K562 (cell line): ENCODE results near the gene BARX2. TPM values are rescaled to one million over a fixed set of nuclear protein-coding genes. Genes with fewer than 3 reads are reported as not detected.

ENCODE experiments used
- ATAC-seq: fragments of 200-7000 bp; cut with Tn5 transposase; 3 replicates; pipeline ENCODE4 v1.9.1; 2020; ENCODE audit warnings: moderate library complexity
- BruUV-seq: library from RNA; stranded (reverse); fragments of 400-500 nt; replicated peaks from 2 replicates; lab custom pipeline; 2021; lab: Mats Ljungman, UMichigan
- CTCF ChIA-PET: fragments of 300-600 bp; formaldehyde crosslinking; extraction: SDS; loops from one replicate; lab custom pipeline; 2021; ENCODE audit warnings: low intra/inter-chr PET ratio; lab: Yijun Ruan, JAX
- POLR2A ChIA-PET: fragments of 300-600, 350-650 bp; sonication (Branson Sonifier 250); formaldehyde crosslinking; extraction: SDS; loops from one replicate; lab custom pipeline; 2021; ENCODE audit warnings: antibody characterized with exemption, inconsistent platforms; lab: Yijun Ruan, JAX
- DNase-seq, 4 experiments: peaks; one replicate each; pipeline versions ENCODE4 v3.0.0 to v3.0.0-alpha.2; 2011 to 2018; ENCODE audit warnings: low spot score in 3 of 4, mixed read lengths in 3 of 4; ENCODE audit errors: extremely low read depth in 1 of 4
- FAIRE-seq: peaks from 2 replicates; lab custom pipeline; 2011; peaks lifted over from hg19 to GRCh38; lab: Jason Lieb, UNC
- H2AFZ ChIP-seq: 2 replicates; pipeline ENCODE4 v1.6.0; 2011; ENCODE audit warnings: low read depth, low read length, control low read depth, inconsistent platforms
- H3K27ac ChIP-seq: fragments of 200-600 bp; 3 replicates; pipeline ENCODE4 v1.8.0; 2011; ENCODE audit warnings: low read depth, mild to moderate bottlenecking, control low read depth, inconsistent platforms, low read length, moderate library complexity, mixed read lengths; ENCODE audit errors: extremely low read depth
- H3K27me3 ChIP-seq, 2 experiments: fragments of 300-600 bp in 1 of 2; 2 replicates in 1 of 2; 3 replicates in 1 of 2; pipeline versions ENCODE4 v1.6.0 to v1.8.0; 2011; ENCODE audit warnings: inconsistent platforms in 2 of 2, low read length in 2 of 2, mild to moderate bottlenecking in 1 of 2, mixed read lengths in 1 of 2, moderate library complexity in 1 of 2; ENCODE audit not compliant: control insufficient read depth in 2 of 2, insufficient read depth in 2 of 2
- H3K36me3 ChIP-seq: fragments of 300-600 bp; 3 replicates; pipeline ENCODE4 v1.8.0; 2011; ENCODE audit warnings: mild to moderate bottlenecking, low read length, inconsistent platforms; ENCODE audit not compliant: control insufficient read depth, insufficient read depth
- H3K4me1 ChIP-seq, 2 experiments: fragments of 200-600 bp in 1 of 2; replicated peaks in 1 of 2; 2 replicates in 1 of 2; 3 replicates in 1 of 2; pipeline versions ENCODE4 v1.5.1 to v1.8.0; 2011; ENCODE audit warnings: inconsistent platforms in 2 of 2, low read length in 2 of 2, mild to moderate bottlenecking in 1 of 2, mixed read lengths in 1 of 2, moderate library complexity in 1 of 2; ENCODE audit not compliant: control insufficient read depth in 2 of 2, insufficient read depth in 2 of 2
- H3K4me2 ChIP-seq: 2 replicates; pipeline ENCODE4 v1.6.1; 2011; ENCODE audit warnings: low read length, control low read depth, inconsistent platforms, mixed read lengths; ENCODE audit not compliant: insufficient read depth
- H3K4me3 ChIP-seq: fragments of 200-600 bp; sonication (generic), shearing (Covaris generic); 2 replicates; pipeline ENCODE4 v1.5.1; 2016; ENCODE audit warnings: control low read depth, inconsistent platforms
- H3K79me2 ChIP-seq: fragments of 200-600 bp; 3 replicates; pipeline ENCODE4 v1.8.0; 2011; ENCODE audit warnings: low read length, inconsistent platforms; ENCODE audit not compliant: control insufficient read depth, insufficient read depth
- H3K9ac ChIP-seq, 2 experiments: 2 replicates each; pipeline versions ENCODE4 v1.6.0 to v1.6.1; 2011; ENCODE audit warnings: low read depth in 2 of 2, low read length in 2 of 2, control low read depth in 1 of 2, inconsistent platforms in 1 of 2, mild to moderate bottlenecking in 1 of 2, mixed read lengths in 1 of 2; ENCODE audit not compliant: insufficient read depth in 1 of 2
- H3K9me1 ChIP-seq: one replicate; pipeline ENCODE4 v1.6.0; 2011; ENCODE audit warnings: inconsistent platforms, mild to moderate bottlenecking, low read length, moderate library complexity; ENCODE audit not compliant: control insufficient read depth, insufficient read depth
- H3K9me3 ChIP-seq: replicated peaks from 2 replicates; pipeline ENCODE4 v1.5.1; 2011; ENCODE audit warnings: low read depth, low read length, inconsistent platforms; ENCODE audit not compliant: control insufficient read depth, insufficient read depth
- H4K20me1 ChIP-seq: replicated peaks from 2 replicates; pipeline ENCODE4 v1.6.1; 2011; ENCODE audit warnings: low read length, inconsistent platforms, mixed read lengths; ENCODE audit not compliant: control insufficient read depth, insufficient read depth
- EHMT2 ChIP-seq: fragments of 450-650 bp; IDR thresholded peaks from 2 replicates; pipeline ENCODE4 v1.6.1; 2018; ENCODE audit warnings: antibody characterized with exemption
- HBP1 ChIP-seq: fragments of 450-650 bp; formaldehyde crosslinking; IDR thresholded peaks from 2 replicates; pipeline ENCODE4 v1.4.0; 2022; ENCODE audit warnings: missing genetic modification characterization
- HDAC6 ChIP-seq: IDR thresholded peaks from 2 replicates; pipeline ENCODE4 v1.6.1; 2012; ENCODE audit warnings: low read depth, mild to moderate bottlenecking, control low read depth, inconsistent platforms, low read length, moderate library complexity
- HNRNPLL ChIP-seq: fragments of 200-400 bp; formaldehyde crosslinking; IDR thresholded peaks from 2 replicates; pipeline ENCODE4 v1.6.1; 2017; ENCODE audit warnings: low read length, low read depth, mild to moderate bottlenecking; ENCODE audit not compliant: poor library complexity, severe bottlenecking
- MBD1 ChIP-seq: fragments of 250-450 bp; sonication (Bioruptor Pico); IDR thresholded peaks from 2 replicates; pipeline ENCODE4 v1.8.0; 2022; ENCODE audit warnings: inconsistent platforms
- MITF ChIP-seq: IDR thresholded peaks from 2 replicates; pipeline ENCODE4 v1.6.1; 2014; ENCODE audit warnings: antibody characterized with exemption
- POLR2AphosphoS2 ChIP-seq: IDR thresholded peaks from 2 replicates; pipeline ENCODE4 v1.6.1; 2012; ENCODE audit warnings: low read length, improper control_type of control experiment
- TAF1 ChIP-seq: IDR thresholded peaks from 2 replicates; pipeline ENCODE4 v1.6.1; 2011; ENCODE audit warnings: mild to moderate bottlenecking, low read length, moderate library complexity; ENCODE audit not compliant: insufficient read depth, control insufficient read depth, severe bottlenecking; ENCODE audit errors: extremely low read depth
- TEAD1 ChIP-seq, 2 experiments: fragments of 450-650 bp in 1 of 2; sonication (generic) in 1 of 2; formaldehyde crosslinking; IDR thresholded peaks; 2 replicates each; pipeline versions ENCODE4 v1.4.0 to v1.8.0; 2020 to 2022; ENCODE audit warnings: mild to moderate bottlenecking in 2 of 2, missing genetic modification reagents in 1 of 2
- ZBTB11 ChIP-seq, 3 experiments: fragments of 200-800 bp in 1 of 3; fragments of 250-450 bp in 1 of 3; fragments of 450-650 bp in 1 of 3; sonication (Bioruptor Pico) in 1 of 3; sonication (Bioruptor generic) in 1 of 3; formaldehyde crosslinking in 1 of 3; IDR thresholded peaks; 2 replicates each; pipeline versions ENCODE4 v1.6.1 to v1.8.0; 2016 to 2022; ENCODE audit warnings: mild to moderate bottlenecking in 2 of 3, missing genetic modification characterization in 2 of 3, missing compliant biosample characterization in 1 of 3, moderate library complexity in 1 of 3
- ZKSCAN3 ChIP-seq: fragments of 250-450 bp; sonication (Bioruptor Pico); IDR thresholded peaks from 2 replicates; pipeline ENCODE4 v1.4.0; 2020
- ZNF232 ChIP-seq: sonication (generic); formaldehyde crosslinking; IDR thresholded peaks from 2 replicates; pipeline ENCODE4 v1.8.0; 2022; ENCODE audit warnings: mild to moderate bottlenecking, missing genetic modification reagents
- ZNF696 ChIP-seq: fragments of 250-450 bp; sonication (Bioruptor Pico); conservative IDR thresholded peaks from 2 replicates; pipeline ENCODE4 v1.4.0; 2020; ENCODE audit warnings: mild to moderate bottlenecking, moderate library complexity
- ZNF699 ChIP-seq: fragments of 250-450 bp; sonication (Bioruptor Pico); IDR thresholded peaks from 2 replicates; pipeline ENCODE4 v1.8.0; 2021; ENCODE audit warnings: mild to moderate bottlenecking, moderate library complexity; ENCODE audit not compliant: insufficient replicate concordance
- ZNF830 ChIP-seq: fragments of 250-450 bp; sonication (Bioruptor Pico); IDR thresholded peaks from 2 replicates; pipeline ENCODE4 v1.5.0; 2021; ENCODE audit warnings: mild to moderate bottlenecking
- whole genome bisulfite sequencing: fragments of 100-300 bp; shearing (Covaris generic); methylation state at CpG from one replicate; pipeline ENCODE4 v1.1.6; 2016; ENCODE audit warnings: low coverage, mixed read lengths; ENCODE audit not compliant: insufficient coverage; ENCODE audit errors: missing lambda C conversion rate; 5-methylcytosine and 5-hydroxymethylcytosine counted together
- in situ Hi-C: fragments of 300-500 bp; cut with MboI; formaldehyde crosslinking; loops from 4 replicates; pipeline ENCODE4 v1.15.0; 2018; ENCODE audit warnings: inconsistent platforms, mixed read lengths
- intact Hi-C: fragments of 100-400 bp; cut with micrococcal nuclease; formaldehyde crosslinking; loops from 2 replicates; pipeline ENCODE4 v1.14.2; 2022
- polyA plus RNA-seq, 8 experiments: library from polyadenylated mRNA; depleted of rRNA in 4 of 8; stranded (reverse) in 5 of 8; unstranded in 3 of 8; fragments of >200 nt; fragmentation: Nextera tagmentation in 2 of 8; fragmentation: Illumina TruSeq in 1 of 8; extraction: Ambion mirVana in 2 of 8; extraction: Trizol in 1 of 8; gene quantifications; 2 replicates each; pipeline versions ENCODE4 v1.2.1 to v1.2.3, GENCODE V29; 2011 to 2014; ENCODE audit warnings: inconsistent platforms in 1 of 8, missing spikeins in 1 of 8
- total RNA-seq, 7 experiments: library from RNA; depleted of rRNA in 6 of 7; stranded (reverse); fragments of >200 nt in 6 of 7; fragmentation: Illumina TruSeq in 2 of 7; extraction: Trizol in 2 of 7; gene quantifications; 2 replicates each; pipeline versions ENCODE4 v1.2.1 to v1.2.3, GENCODE V29; 2011 to 2021; ENCODE audit warnings: low replicate concordance in 1 of 7

Gene BARX2
- total and polyA plus RNA-seq, 9 of the 15 experiments (the other 6 are each of a cell fraction or from before 2014, with no cell fraction given), result not detected

GRCh38 chr11:129354691-129355090 lies 21.0 kb upstream of the BARX2 start:
- intact Hi-C loops (no loop called here), in situ Hi-C loops (no loop called here)
- FAIRE-seq (no peak), DNase-seq (no peak), ATAC-seq (no peak)
- Histone ChIP-seq H3K27ac (no peak overlapping the region), H3K9ac (no peak overlapping the region), H3K9me3 (no peaks in the 10 kb centered on the region), H3K79me2 (no peaks in the 10 kb centered on the region), H4K20me1 (no peaks in the 10 kb centered on the region), H3K4me2 (no peak overlapping the region), H3K9me1 (no peaks in the 10 kb centered on the region), H2AFZ (no peak overlapping the region), H3K36me3 (no peaks in the 10 kb centered on the region), H3K27me3 (no peaks in the 10 kb centered on the region), H3K4me3 (no peak overlapping the region), H3K4me1 (no peaks in the 10 kb centered on the region)
- 0% methylated on average over 4 of the region's 4 CpGs for WGBS
- POLR2A ChIA-PET, result no interaction called here
- CTCF ChIA-PET, result no interaction called here
- no TSS peak for BruUV-seq
- no peak for TF ChIP-seq HBP1 (CRISPR knock-in tag)
- TF ChIP-seq HNRNPLL, result no peak
- TF ChIP-seq HDAC6, result no peak
- no peak for TF ChIP-seq ZNF699
- TF ChIP-seq ZBTB11 (CRISPR knock-in tag; IDR thresholded peaks at IDR 0.05), result no peak
- TF ChIP-seq POLR2AphosphoS2, result no peak
- TF ChIP-seq TEAD1 (CRISPR knock-in tag; IDR thresholded peaks at IDR 0.05), result no peak
- no peak for TF ChIP-seq EHMT2
- no peak for TF ChIP-seq MBD1
- TF ChIP-seq MITF, result no peak
- TF ChIP-seq ZKSCAN3 (CRISPR knock-in tag), result no peak
- no peak for TF ChIP-seq ZNF830
- TF ChIP-seq ZNF232 (CRISPR knock-in tag), result no peak
- TF ChIP-seq ZNF696 (CRISPR knock-in tag), result no peak
- TF ChIP-seq TAF1, result no peak
